Measurements from ENCODE around the gene PAQR9. TPM values are rescaled to one million over a fixed set of nuclear protein-coding genes. Genes with fewer than 3 reads are reported as not detected.

Gene PAQR9
- total and polyA plus RNA-seq, 2 donors (not counting 1 experiment from before 2014, with no cell fraction given): not detected

DNA sequence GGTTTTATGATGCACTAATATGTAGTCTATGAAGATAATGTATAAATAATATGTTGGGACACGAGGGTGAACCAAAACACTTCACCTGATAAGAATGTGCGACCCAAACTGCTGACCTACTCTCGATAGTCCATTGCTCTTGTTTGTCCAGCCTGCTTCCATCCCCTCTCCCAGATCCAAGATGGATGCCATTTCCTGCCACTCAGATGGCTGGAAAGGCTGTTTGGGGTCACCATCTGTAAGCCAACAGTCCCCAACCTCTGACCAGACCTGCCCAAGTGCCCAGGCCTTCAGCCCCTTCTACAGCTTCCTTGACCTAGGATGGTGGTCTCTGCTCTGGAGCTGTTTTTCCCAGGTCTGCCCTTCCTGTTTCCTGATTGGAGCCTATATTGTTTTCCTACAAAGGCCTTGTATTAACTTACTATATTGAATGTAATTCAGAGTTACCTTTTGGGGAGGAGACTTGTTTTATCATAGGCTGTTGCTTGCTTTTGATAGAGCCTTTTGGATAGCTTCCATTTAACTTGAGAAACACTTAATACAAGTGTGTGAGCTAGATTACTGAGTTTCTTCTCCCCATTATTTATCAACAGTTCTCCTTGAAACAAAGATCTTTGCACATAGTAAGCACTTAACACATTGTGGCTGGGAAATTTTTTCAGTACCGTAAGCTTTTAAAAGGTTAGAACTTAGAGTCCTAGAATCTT, 5.0 kb upstream of the PAQR9 start:
- no peak for DNase-seq
- CTCF ChIA-PET: interaction anchor here (1.1 kb wide), 1 partner anchor 16 kb away, joined by 3 read pairs; no protein-coding TSS in a partner anchor
- no peak overlapping the region for H3K4me2 ChIP-seq (replicated peaks; ENCODE audit: low read depth, low read length, poor library complexity, severe bottlenecking)
- H3K79me2 ChIP-seq (ENCODE audit: control insufficient read depth, insufficient read depth, low read length): no peaks in the 10 kb centered on the region
- intact Hi-C loops (cut with micrococcal nuclease): no loop called here
- no peak for ATAC-seq (ENCODE audit: low read depth)
- Mint-ChIP-seq H3K4me3 (no peak overlapping the region), H3K4me1 (peaks cover 3% of the 10 kb centered on the region), H3K27me3 (peaks cover 40% of the 10 kb centered on the region), H3K9me3 (ENCODE audit: insufficient read depth) (no peaks in the 10 kb centered on the region), H3K27ac (no peak overlapping the region)
- no peaks in the 10 kb centered on the region for H4K20me1 ChIP-seq (ENCODE audit: control insufficient read depth, insufficient read depth, low read length, poor library complexity, severe bottlenecking)
- no peak overlapping the region for H3K9ac ChIP-seq (ENCODE audit: low read length)
- TF ChIP-seq CTCF (IDR thresholded peaks at IDR 0.05): no peak
- TF ChIP-seq EZH2 (IDR thresholded peaks at IDR 0.05; ENCODE audit: borderline replicate concordance, insufficient read depth, low read depth, low read length, poor library complexity, severe bottlenecking): no peak
- peaks cover 0 to 23% (median 14%) of the 10 kb centered on the region in 4 experiments for H3K27me3 ChIP-seq (replicated peaks in 1 of 4; ENCODE audit: control extremely low read depth in 1 of 4, control insufficient read depth in 3 of 4, insufficient read depth in 4 of 4, low read length in 3 of 4)
- no peaks in the 10 kb centered on the region for H3K36me3 ChIP-seq (replicated peaks in 1 of 2; ENCODE audit: control extremely low read depth in 1 of 2, control insufficient read depth in 1 of 2, extremely low read depth in 1 of 2, insufficient read depth in 2 of 2, low read length in 1 of 2)
- POLR2A ChIA-PET: no interaction called here
- H2AFZ ChIP-seq (ENCODE audit: insufficient read depth, low read depth, low read length, poor library complexity, severe bottlenecking): no peak overlapping the region
- peaks cover 0 to 3% (median 0%) of the 10 kb centered on the region in 3 donors for H3K9me3 ChIP-seq (ENCODE audit: control extremely low read depth in 1 of 3, control insufficient read depth in 2 of 3, insufficient read depth in 1 of 3, low read length in 2 of 3)
- H3K27ac ChIP-seq (ENCODE audit: low read length in 2 of 2): no peak overlapping the region
- H3K4me3 ChIP-seq (ENCODE audit: control extremely low read depth in 1 of 5, extremely low read depth in 1 of 5, insufficient read depth in 1 of 5, low read depth in 2 of 5, low read length in 4 of 5): no peak overlapping the region
- WGBS (ENCODE audit: insufficient coverage): 100% methylated on average over 2 of the region's 4 CpGs
- H3K4me1 ChIP-seq (ENCODE audit: control insufficient read depth in 2 of 2, insufficient read depth in 2 of 2, low read length in 2 of 2): peaks cover 4 to 6% of the 10 kb centered on the region in 2 donors

- no peaks in the 10 kb centered on the region for H3K79me2 ChIP-seq (ENCODE audit: control insufficient read depth, insufficient read depth, low read length)
- H2AFZ ChIP-seq (ENCODE audit: insufficient read depth, low read depth, low read length, poor library complexity, severe bottlenecking): no peak overlapping the region
- no peak overlapping the region for H3K4me3 ChIP-seq (ENCODE audit: control extremely low read depth in 1 of 5, extremely low read depth in 1 of 5, insufficient read depth in 1 of 5, low read depth in 2 of 5, low read length in 4 of 5)
- peaks cover 8 to 10% of the 10 kb centered on the region in 2 donors for H3K4me1 ChIP-seq (ENCODE audit: control insufficient read depth in 2 of 2, insufficient read depth in 2 of 2, low read length in 2 of 2)
- H3K27me3 ChIP-seq (replicated peaks in 1 of 4; ENCODE audit: control extremely low read depth in 1 of 4, control insufficient read depth in 3 of 4, insufficient read depth in 4 of 4, low read length in 3 of 4): peaks cover 0 to 36% (median 23%) of the 10 kb centered on the region in 4 experiments
- CTCF ChIA-PET: interaction anchor here (0.7 kb wide), 1 partner anchor 1696 kb away, joined by 3 read pairs; no protein-coding TSS in a partner anchor
- no peak overlapping the region for H3K4me3 Mint-ChIP-seq
- H3K9me3 ChIP-seq (ENCODE audit: control extremely low read depth in 1 of 3, control insufficient read depth in 2 of 3, insufficient read depth in 1 of 3, low read length in 2 of 3): peaks cover 0 to 10% (median 0%) of the 10 kb centered on the region in 3 donors
- no peak for ATAC-seq (ENCODE audit: low read depth)
- no peak for DNase-seq
- no peak overlapping the region for H3K4me2 ChIP-seq (replicated peaks; ENCODE audit: low read depth, low read length, poor library complexity, severe bottlenecking)
- no peaks in the 10 kb centered on the region for H3K36me3 ChIP-seq (replicated peaks in 1 of 2; ENCODE audit: control extremely low read depth in 1 of 2, control insufficient read depth in 1 of 2, extremely low read depth in 1 of 2, insufficient read depth in 2 of 2, low read length in 1 of 2)
- no peaks in the 10 kb centered on the region for H4K20me1 ChIP-seq (ENCODE audit: control insufficient read depth, insufficient read depth, low read length, poor library complexity, severe bottlenecking)
- no peaks in the 10 kb centered on the region for H3K9me3 Mint-ChIP-seq (ENCODE audit: insufficient read depth)
- H3K27ac Mint-ChIP-seq: no peak overlapping the region
- POLR2A ChIA-PET: no interaction called here
- H3K9ac ChIP-seq (ENCODE audit: low read length): no peak overlapping the region
- TF ChIP-seq CTCF (IDR thresholded peaks at IDR 0.05): no peak
- TF ChIP-seq EZH2 (IDR thresholded peaks at IDR 0.05; ENCODE audit: borderline replicate concordance, insufficient read depth, low read depth, low read length, poor library complexity, severe bottlenecking): no peak
- H3K27me3 Mint-ChIP-seq: peaks cover 45% of the 10 kb centered on the region
- intact Hi-C loops (cut with micrococcal nuclease): no loop called here
- H3K27ac ChIP-seq (ENCODE audit: low read length in 2 of 2): no peak overlapping the region
- 100% methylated on average over 1 of the region's 2 CpGs for WGBS (ENCODE audit: insufficient coverage)
- peaks cover 14% of the 10 kb centered on the region for H3K4me1 Mint-ChIP-seq
Observed at GRCh38 chr3:142966808-142967207, 3.3 kb upstream of the PAQR9 start.

Measured in B cell (primary cell).